ENCODE measurements around the gene ITGB6.

DNA sequence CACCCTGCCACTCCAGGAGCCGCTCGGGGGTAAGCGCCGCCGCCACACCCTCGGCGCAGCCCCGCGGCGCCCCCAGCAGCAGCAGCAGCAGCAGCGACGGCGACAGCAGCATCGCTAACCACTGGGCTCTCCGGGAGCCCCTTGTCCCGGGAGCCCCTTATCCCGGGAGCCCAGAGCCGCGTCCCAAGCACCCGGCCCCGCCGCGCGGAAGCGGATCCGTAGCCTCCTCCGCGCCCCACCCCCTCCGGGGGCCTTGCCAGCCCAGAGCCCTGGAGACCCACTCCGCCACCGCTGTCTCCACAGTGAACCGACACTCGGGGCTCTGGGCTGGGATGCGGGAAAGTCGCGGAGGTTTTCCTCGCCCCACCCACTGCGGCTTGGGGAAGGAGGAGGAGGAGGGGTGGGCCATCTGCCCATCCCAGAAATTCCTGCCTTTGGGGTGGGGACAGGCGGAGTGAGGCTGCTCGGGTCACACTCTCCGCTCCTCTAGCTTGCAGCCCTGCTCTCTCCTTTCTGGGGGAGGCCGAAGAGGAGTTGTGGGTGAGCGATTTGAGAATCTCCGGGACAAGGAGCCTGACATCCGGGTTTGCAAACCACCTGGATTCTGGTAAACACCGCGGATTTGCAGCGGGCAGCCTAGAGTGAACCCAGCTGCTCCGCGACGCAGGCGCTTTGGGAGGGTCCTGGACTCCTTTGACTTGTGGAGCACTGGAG is 137.6 kb downstream of the ITGB6 start, which contains the start of gene PLA2R1:
- TF ChIP-seq, protein P1, sequence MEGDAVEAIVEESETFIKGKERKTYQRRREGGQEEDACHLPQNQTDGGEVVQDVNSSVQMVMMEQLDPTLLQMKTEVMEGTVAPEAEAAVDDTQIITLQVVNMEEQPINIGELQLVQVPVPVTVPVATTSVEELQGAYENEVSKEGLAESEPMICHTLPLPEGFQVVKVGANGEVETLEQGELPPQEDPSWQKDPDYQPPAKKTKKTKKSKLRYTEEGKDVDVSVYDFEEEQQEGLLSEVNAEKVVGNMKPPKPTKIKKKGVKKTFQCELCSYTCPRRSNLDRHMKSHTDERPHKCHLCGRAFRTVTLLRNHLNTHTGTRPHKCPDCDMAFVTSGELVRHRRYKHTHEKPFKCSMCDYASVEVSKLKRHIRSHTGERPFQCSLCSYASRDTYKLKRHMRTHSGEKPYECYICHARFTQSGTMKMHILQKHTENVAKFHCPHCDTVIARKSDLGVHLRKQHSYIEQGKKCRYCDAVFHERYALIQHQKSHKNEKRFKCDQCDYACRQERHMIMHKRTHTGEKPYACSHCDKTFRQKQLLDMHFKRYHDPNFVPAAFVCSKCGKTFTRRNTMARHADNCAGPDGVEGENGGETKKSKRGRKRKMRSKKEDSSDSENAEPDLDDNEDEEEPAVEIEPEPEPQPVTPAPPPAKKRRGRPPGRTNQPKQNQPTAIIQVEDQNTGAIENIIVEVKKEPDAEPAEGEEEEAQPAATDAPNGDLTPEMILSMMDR (conservative IDR thresholded peaks at IDR 0.05; ENCODE audit: low read depth, low read length) = no peak
- TF ChIP-seq POLR2A (IDR thresholded peaks at IDR 0.05; ENCODE audit: low read depth, low read length) = no peak
- TF ChIP-seq RAD21 (IDR thresholded peaks at IDR 0.05; ENCODE audit: low read length) = no peak
- no peak for TF ChIP-seq CHD1 (IDR thresholded peaks at IDR 0.05; ENCODE audit: low read depth, low read length)
- no peak for TF ChIP-seq FOS (IDR thresholded peaks at IDR 0.05; ENCODE audit: low read depth, low read length)
- TF ChIP-seq MXI1 (IDR thresholded peaks at IDR 0.05; ENCODE audit: borderline replicate concordance, low read depth, low read length) = no peak
- no peak for TF ChIP-seq MAFK (IDR thresholded peaks at IDR 0.05; ENCODE audit: low read depth, low read length)
- TF ChIP-seq, protein P2, sequence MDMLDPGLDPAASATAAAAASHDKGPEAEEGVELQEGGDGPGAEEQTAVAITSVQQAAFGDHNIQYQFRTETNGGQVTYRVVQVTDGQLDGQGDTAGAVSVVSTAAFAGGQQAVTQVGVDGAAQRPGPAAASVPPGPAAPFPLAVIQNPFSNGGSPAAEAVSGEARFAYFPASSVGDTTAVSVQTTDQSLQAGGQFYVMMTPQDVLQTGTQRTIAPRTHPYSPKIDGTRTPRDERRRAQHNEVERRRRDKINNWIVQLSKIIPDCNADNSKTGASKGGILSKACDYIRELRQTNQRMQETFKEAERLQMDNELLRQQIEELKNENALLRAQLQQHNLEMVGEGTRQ (IDR thresholded peaks at IDR 0.05; ENCODE audit: low read depth, low read length) = no peak
- no peak for TF ChIP-seq RFX5 (IDR thresholded peaks at IDR 0.05; ENCODE audit: low read depth, low read length)
- no peak for TF ChIP-seq NFE2L2 (IDR thresholded peaks at IDR 0.05; ENCODE audit: low read depth, low read length)
- TF ChIP-seq BHLHE40 (IDR thresholded peaks at IDR 0.05; ENCODE audit: low read depth, low read length) = no peak
- no peak for TF ChIP-seq CEBPB (IDR thresholded peaks at IDR 0.05; ENCODE audit: low read depth, low read length)
- TF ChIP-seq RCOR1 (IDR thresholded peaks at IDR 0.05; ENCODE audit: insufficient replicate concordance, low read length) = no peak
